Subcutaneous adipose tissue (tissue), 4 donors: ENCODE results near the gene TMC3. TPM values are rescaled to one million over a fixed set of nuclear protein-coding genes. Genes with fewer than 3 reads are reported as not detected.

Experiments
- CTCF ChIP-seq: fragments of 450-650 bp; IDR thresholded peaks from one replicate; pipeline ENCODE4 v1.5.1; 2016; ENCODE audit warnings: low read depth, mild to moderate bottlenecking, control low read depth, antibody characterized with exemption, moderate library complexity
- total RNA-seq, 4 donors: library from RNA; depleted of rRNA; stranded (reverse); fragments of >200 nt; gene quantifications; one replicate each; pipeline ENCODE4 v1.1.0, GENCODE V29; 2016

TMC3 gene
- total RNA-seq: not detected

GRCh38 chr15:81373775-81374395 lies at the start of gene TMC3:
Gene TMC3, minus strand, starts transcription at chr15:81374213. Its CDS starts 136 bp downstream, at chr15:81374077.
- TF ChIP-seq CTCF: no peak

GRCh38 chr15:81421461-81421860 lies 47.4 kb upstream of the TMC3 start:
- TF ChIP-seq CTCF: no peak

DNA sequence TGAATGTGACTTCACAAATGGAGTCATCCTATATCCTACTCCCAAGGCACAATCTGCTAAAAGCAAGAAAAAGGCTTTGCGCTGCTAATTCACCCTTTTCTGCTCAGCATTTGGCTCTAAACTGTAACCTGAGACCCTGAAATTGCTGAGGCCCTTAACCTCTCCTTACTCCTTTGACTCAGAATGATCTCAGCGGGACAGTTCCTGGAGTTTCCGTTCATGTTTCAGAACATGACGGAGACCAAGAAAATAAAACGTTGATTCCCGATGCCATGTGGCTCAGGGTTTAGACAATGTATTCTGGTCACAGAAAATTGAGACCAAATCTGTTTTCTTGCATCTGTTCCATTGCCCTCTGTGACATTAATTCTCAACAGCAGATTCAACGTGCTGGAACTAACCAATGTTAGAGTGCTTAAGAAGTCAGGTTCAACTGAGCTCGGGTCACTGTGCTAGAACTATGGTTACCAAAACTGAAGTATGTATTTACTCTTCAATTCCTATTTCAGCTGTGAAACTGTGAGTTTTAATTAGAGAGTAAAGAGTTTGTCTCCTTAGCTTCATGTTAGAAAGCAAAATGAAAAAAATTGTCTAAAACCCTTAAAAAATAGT lies 45.4 kb upstream of the TMC3 start:
- no peak for TF ChIP-seq CTCF

- TF ChIP-seq CTCF: no peak
Observed at GRCh38 chr15:81418891-81419290, 44.9 kb upstream of the TMC3 start.

DNA sequence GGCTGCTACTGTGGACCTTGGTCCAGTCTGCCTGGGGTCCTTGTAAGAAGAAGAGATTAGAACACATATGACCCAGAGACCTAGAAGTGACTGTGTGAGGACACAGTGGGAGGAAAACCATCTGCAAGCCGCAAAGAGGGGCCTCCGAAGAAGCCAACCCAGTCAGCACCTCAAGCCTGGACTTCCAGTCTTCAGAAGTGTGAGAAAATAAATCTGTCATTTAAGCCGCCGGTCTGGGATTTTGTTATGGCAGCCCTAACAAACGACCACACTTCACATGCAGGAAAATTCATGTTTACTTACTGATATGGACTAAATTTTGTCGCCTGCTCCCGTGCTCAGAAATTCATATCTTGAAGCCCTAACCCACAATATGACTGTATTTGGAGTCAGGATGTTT lies 44.4 kb upstream of the TMC3 start:
- no peak for TF ChIP-seq CTCF

GRCh38 chr15:81413851-81414250 lies 39.8 kb upstream of the TMC3 start:
- no peak for TF ChIP-seq CTCF

- no peak for TF ChIP-seq CTCF
Observed at GRCh38 chr15:81411969-81412633, 38.1 kb upstream of the TMC3 start.
